ENCODE measurements around the gene OR5AK2. TPM values are rescaled to one million over a fixed set of nuclear protein-coding genes. Genes with fewer than 3 reads are reported as not detected.
"Not testable (repeated sequence)": the region's sequence is repeated elsewhere in the genome, so short reads cannot be mapped to it uniquely, and the experiment has no call there.

The OR5AK2 gene, protein sequence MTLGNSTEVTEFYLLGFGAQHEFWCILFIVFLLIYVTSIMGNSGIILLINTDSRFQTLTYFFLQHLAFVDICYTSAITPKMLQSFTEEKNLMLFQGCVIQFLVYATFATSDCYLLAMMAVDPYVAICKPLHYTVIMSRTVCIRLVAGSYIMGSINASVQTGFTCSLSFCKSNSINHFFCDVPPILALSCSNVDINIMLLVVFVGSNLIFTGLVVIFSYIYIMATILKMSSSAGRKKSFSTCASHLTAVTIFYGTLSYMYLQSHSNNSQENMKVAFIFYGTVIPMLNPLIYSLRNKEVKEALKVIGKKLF
- total RNA-seq (not detected in 2 replicates), polyA plus RNA-seq (not detected in 2 replicates), polyA minus RNA-seq (not detected in 2 replicates), Bru-seq, nascent RNA (not detected), BruChase-seq, experiment 1, labeled RNA remaining after a 6-hour chase (not detected), BruChase-seq, experiment 2, labeled RNA remaining after a 2-hour chase (not detected)
- not detected in 2 replicates for polyA plus RNA-seq (2011; cell fraction: cytosol; rRNA removed)
- polyA plus RNA-seq (2011; cell fraction: nucleus; rRNA removed): not detected in 2 replicates
- not detected in 2 replicates for polyA plus RNA-seq (2012)
- polyA minus RNA-seq (2011; cell fraction: cytosol; rRNA and poly(A)+ RNA removed): not detected
- polyA minus RNA-seq (2011; cell fraction: nucleus; rRNA and poly(A)+ RNA removed): not detected in 2 replicates
- long read RNA-seq: 0 reads

DNA sequence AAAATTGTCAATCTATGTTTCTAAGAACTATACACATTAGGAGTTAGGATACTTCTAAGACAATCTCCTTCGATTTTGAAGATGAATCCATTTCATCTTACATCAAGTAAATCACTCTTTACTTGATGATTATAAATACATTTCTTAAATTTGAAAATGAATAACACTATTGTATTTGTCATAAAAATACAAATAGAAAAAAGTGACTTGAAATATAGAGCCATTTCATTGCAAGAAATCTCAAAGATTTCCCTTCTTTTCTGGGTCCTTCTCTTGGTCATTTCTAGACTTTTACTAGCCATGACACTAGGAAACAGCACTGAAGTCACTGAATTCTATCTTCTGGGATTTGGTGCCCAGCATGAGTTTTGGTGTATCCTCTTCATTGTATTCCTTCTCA, at the start of gene OR5AK2:
Gene OR5AK2, plus strand, starts transcription at position 301 of the 400 bp plus-strand sequence. Its CDS starts 0 bp downstream, at position 301.
- H3K27me3 ChIP-seq (ENCODE audit: control insufficient read depth in 2 of 2, insufficient read depth in 2 of 2, low read length in 2 of 2): no peaks in the 10 kb centered on the region
- H3K36me3 ChIP-seq (ENCODE audit: control insufficient read depth in 2 of 2, extremely low read depth in 1 of 2, insufficient read depth in 2 of 2, low read length in 2 of 2): no peaks in the 10 kb centered on the region
- DNase-seq (ENCODE audit: low read depth, low spot score): no peak
- CTCF ChIA-PET: no interaction called here
- H3K4me2 ChIP-seq (ENCODE audit: insufficient read depth, low read length): no peak within 1 kb of the TSS
- H3K9me3 ChIP-seq (replicated peaks; ENCODE audit: control insufficient read depth, insufficient read depth, low read length): no peaks in the 10 kb centered on the region
- dilution Hi-C loops (cut with MboI; ENCODE audit: extremely low pct_ligation_motif_present, low sequenced_read_pairs) (no loop called here), intact Hi-C loops (cut with micrococcal nuclease) (no loop called here)
- no peaks in the 10 kb centered on the region for H3K4me1 ChIP-seq (ENCODE audit: control insufficient read depth, extremely low read depth, insufficient read depth, low read length)
- POLR2A ChIA-PET: no interaction called here
- no TSS peak for BruUV-seq (replicated peaks)
- H3K9me1 ChIP-seq (replicated peaks; ENCODE audit: control insufficient read depth, extremely low read depth, insufficient read depth, low read length): no peaks in the 10 kb centered on the region
- H3K79me2 ChIP-seq (ENCODE audit: control insufficient read depth, insufficient read depth, low read length): no peaks in the 10 kb centered on the region
- no peak within 1 kb of the TSS for H3K4me3 ChIP-seq (replicated peaks in 1 of 3; ENCODE audit: insufficient read depth in 1 of 3, low read depth in 1 of 3, low read length in 3 of 3)
- FAIRE-seq: no peak
- no peak within 1 kb of the TSS for H3K27ac ChIP-seq (ENCODE audit: insufficient read depth, low read depth, low read length)
- H4K20me1 ChIP-seq (replicated peaks; ENCODE audit: control insufficient read depth, extremely low read depth, insufficient read depth, low read length): no peaks in the 10 kb centered on the region
- no peak within 1 kb of the TSS for H3K9ac ChIP-seq (replicated peaks; ENCODE audit: extremely low read depth, insufficient read depth, low read length)
- H2AFZ ChIP-seq (ENCODE audit: low read depth, low read length): no peak within 1 kb of the TSS
- no peak for TF ChIP-seq GATA2 (IDR thresholded peaks at IDR 0.05; ENCODE audit: insufficient read depth, insufficient read length, low read depth, low read length)
- no peak for TF ChIP-seq JUN (IDR thresholded peaks at IDR 0.05; ENCODE audit: borderline replicate concordance, insufficient read depth, insufficient read length, low read depth)
- TF ChIP-seq, protein P1, sequence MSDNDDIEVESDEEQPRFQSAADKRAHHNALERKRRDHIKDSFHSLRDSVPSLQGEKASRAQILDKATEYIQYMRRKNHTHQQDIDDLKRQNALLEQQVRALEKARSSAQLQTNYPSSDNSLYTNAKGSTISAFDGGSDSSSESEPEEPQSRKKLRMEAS (IDR thresholded peaks at IDR 0.05; ENCODE audit: insufficient read depth, insufficient read length): no peak
- no peak for TF ChIP-seq POLR2AphosphoS5 (IDR thresholded peaks at IDR 0.05; ENCODE audit: insufficient read depth, low read depth, low read length)

DNA sequence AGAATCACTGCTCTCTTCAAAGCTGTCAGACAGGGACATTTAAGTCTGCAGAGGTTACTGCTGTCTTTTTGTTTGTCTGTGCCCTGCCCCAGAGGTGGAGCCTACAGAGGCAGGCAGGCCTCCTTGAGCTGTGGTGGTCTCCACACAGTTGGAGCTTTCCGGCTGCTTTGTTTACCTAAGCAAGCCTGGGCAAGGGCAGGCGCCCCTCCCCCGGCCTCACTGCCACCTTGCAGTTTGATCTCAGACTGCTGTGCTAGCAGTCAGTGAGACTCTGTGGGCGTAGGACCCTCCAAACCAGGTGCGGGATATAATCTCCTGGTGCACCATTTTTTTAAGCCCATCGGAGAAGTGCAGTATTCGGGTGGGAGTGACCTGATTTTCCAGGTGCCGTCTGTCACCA, 43.2 kb upstream of the OR5AK2 start:
- H2AFZ ChIP-seq (ENCODE audit: low read depth, low read length); BruUV-seq (replicated peaks); H3K9ac ChIP-seq (replicated peaks; ENCODE audit: extremely low read depth, insufficient read depth, low read length); H3K27me3 ChIP-seq (ENCODE audit: control insufficient read depth in 2 of 2, insufficient read depth in 2 of 2, low read length in 2 of 2); H4K20me1 ChIP-seq (replicated peaks; ENCODE audit: control insufficient read depth, extremely low read depth, insufficient read depth, low read length); CTCF ChIA-PET; H3K4me2 ChIP-seq (ENCODE audit: insufficient read depth, low read length); H3K9me1 ChIP-seq (replicated peaks; ENCODE audit: control insufficient read depth, extremely low read depth, insufficient read depth, low read length); intact Hi-C loops (cut with micrococcal nuclease); FAIRE-seq; H3K27ac ChIP-seq (ENCODE audit: insufficient read depth, low read depth, low read length); dilution Hi-C loops (cut with MboI; ENCODE audit: extremely low pct_ligation_motif_present, low sequenced_read_pairs); H3K4me1 ChIP-seq (ENCODE audit: control insufficient read depth, extremely low read depth, insufficient read depth, low read length); H3K36me3 ChIP-seq (ENCODE audit: control insufficient read depth in 2 of 2, extremely low read depth in 1 of 2, insufficient read depth in 2 of 2, low read length in 2 of 2); DNase-seq (ENCODE audit: low read depth, low spot score); H3K79me2 ChIP-seq (ENCODE audit: control insufficient read depth, insufficient read depth, low read length); H3K4me3 ChIP-seq (replicated peaks in 1 of 3; ENCODE audit: insufficient read depth in 1 of 3, low read depth in 1 of 3, low read length in 3 of 3); POLR2A ChIA-PET; H3K9me3 ChIP-seq (replicated peaks; ENCODE audit: control insufficient read depth, insufficient read depth, low read length): not testable (repeated sequence)

Data from endothelial cell of umbilical vein (primary cell).